DMS114 treated with DMSO at 0.1 percent for 48 hours (cell line): Measurements from ENCODE around the gene TTC7B.

Experiments used
- DNase-seq: peaks from one replicate; lab custom pipeline; 2025; ENCODE audit not compliant: unreplicated experiment; lab: John Stamatoyannopoulos, UW

Gene TTC7B

GRCh38 chr14:90625445-90625844, 190.8 kb downstream of the TTC7B start:
- no peak for DNase-seq

GRCh38 chr14:90624732-90625400, 191.4 kb downstream of the TTC7B start:
- DNase-seq = no peak

- DNase-seq = no peak
Measured at GRCh38 chr14:90624227-90624626, 192.0 kb downstream of the TTC7B start.

GRCh38 chr14:90621201-90621600, 195.0 kb downstream of the TTC7B start:
- DNase-seq = no peak

- no peak for DNase-seq
Measured at GRCh38 chr14:90620568-90621077, 195.6 kb downstream of the TTC7B start.

- no peak for DNase-seq
Measured at GRCh38 chr14:90619911-90620310, 196.3 kb downstream of the TTC7B start.

- no peak for DNase-seq
Measured at GRCh38 chr14:90617961-90618360, 198.3 kb downstream of the TTC7B start.

GRCh38 chr14:90616881-90617280, 199.3 kb downstream of the TTC7B start:
- DNase-seq = no peak

GRCh38 chr14:90616313-90616712, 199.9 kb downstream of the TTC7B start:
- DNase-seq = no peak

- no peak for DNase-seq
Measured at GRCh38 chr14:90615517-90616060, 200.6 kb downstream of the TTC7B start.

GRCh38 chr14:90614696-90615516, 201.3 kb downstream of the TTC7B start:
- no peak for DNase-seq

GRCh38 chr14:90613997-90614396, 202.2 kb downstream of the TTC7B start:
- no peak for DNase-seq

- no peak for DNase-seq
Measured at GRCh38 chr14:90613453-90613852, 202.8 kb downstream of the TTC7B start.

- no peak for DNase-seq
Measured at GRCh38 chr14:90612801-90613200, 203.4 kb downstream of the TTC7B start.

GRCh38 chr14:90611936-90612335, 204.3 kb downstream of the TTC7B start:
- no peak for DNase-seq

- no peak for DNase-seq
Measured at GRCh38 chr14:90611501-90611900, 204.7 kb downstream of the TTC7B start.

- no peak for DNase-seq
Measured at GRCh38 chr14:90610346-90611040, 205.7 kb downstream of the TTC7B start.

GRCh38 chr14:90609376-90609775, 206.9 kb downstream of the TTC7B start:
- DNase-seq = no peak

GRCh38 chr14:90608929-90609341, 207.3 kb downstream of the TTC7B start:
- DNase-seq = no peak

- DNase-seq = no peak
Measured at GRCh38 chr14:90608281-90608680, 207.9 kb downstream of the TTC7B start.

GRCh38 chr14:90607141-90607540, 209.1 kb downstream of the TTC7B start:
- no peak for DNase-seq
